ENCODE data around the gene KDM4E. TPM values are rescaled to one million over a fixed set of nuclear protein-coding genes. Genes with fewer than 3 reads are reported as not detected.

The KDM4E gene
- total RNA-seq, 2 donors from 2014 or later: not detected

GRCh38 chr11:95068549-95068948 lies 43.5 kb downstream of the KDM4E start:
- intact Hi-C loops (cut with DNase I): loop anchor here (2.0 to 5.0 kb wide), 4 partner anchors 20 to 639 kb away; partner anchors contain the start of genes CWC15, ENDOD1 and KDM4D
- H3K27ac ChIP-seq: peak overlapping the region; percentile 97 to 98
- no peaks in the 10 kb centered on the region for H3K27me3 ChIP-seq (replicated peaks; ENCODE audit: insufficient read depth)
- peak in 2 of 4 experiments; percentile 12 to 24 for TF ChIP-seq CTCF (IDR thresholded peaks at IDR 0.05)
- peak; percentile 88 for TF ChIP-seq POLR2A (IDR thresholded peaks at IDR 0.05)
- TF ChIP-seq POLR2AphosphoS5 (IDR thresholded peaks at IDR 0.05): peak; percentile 96
- no peaks in the 10 kb centered on the region for H3K36me3 ChIP-seq
- peak; percentile 93 for DNase-seq (ENCODE audit: low spot score)
- 0% methylated on average over 5 of the region's 5 CpGs for WGBS
- peak overlapping the region; percentile 85 to 86 for H3K4me3 ChIP-seq
- no peaks in the 10 kb centered on the region for H3K9me3 ChIP-seq
- H3K4me1 ChIP-seq (replicated peaks): no peaks in the 10 kb centered on the region

GRCh38 chr11:95070471-95070870 lies 45.4 kb downstream of the KDM4E start:
- no peak overlapping the region for H3K4me3 ChIP-seq
- H3K9me3 ChIP-seq: no peaks in the 10 kb centered on the region
- no peak for DNase-seq (ENCODE audit: low spot score)
- no peak for TF ChIP-seq POLR2A (IDR thresholded peaks at IDR 0.05)
- no peak for TF ChIP-seq CTCF (IDR thresholded peaks at IDR 0.05)
- TF ChIP-seq POLR2AphosphoS5 (IDR thresholded peaks at IDR 0.05): no peak
- H3K27me3 ChIP-seq (replicated peaks; ENCODE audit: insufficient read depth): no peaks in the 10 kb centered on the region
- H3K4me1 ChIP-seq (replicated peaks): peaks cover 2% of the 10 kb centered on the region
- intact Hi-C loops (cut with DNase I): loop anchor here (10.0 kb wide), 1 partner anchor 694 kb away; no protein-coding TSS in a partner anchor
- no peaks in the 10 kb centered on the region for H3K36me3 ChIP-seq
- WGBS: 88% methylated on average over 1 of the region's 1 CpG
- no peak overlapping the region for H3K27ac ChIP-seq

- intact Hi-C loops (cut with DNase I): loop anchor here (10.0 kb wide), 1 partner anchor 692 kb away; no protein-coding TSS in a partner anchor
- Histone ChIP-seq H3K4me3 (no peak overlapping the region), H3K27me3 (replicated peaks; ENCODE audit: insufficient read depth) (no peaks in the 10 kb centered on the region), H3K9me3 (no peaks in the 10 kb centered on the region), H3K27ac (no peak overlapping the region), H3K4me1 (replicated peaks) (peaks cover 12% of the 10 kb centered on the region), H3K36me3 (no peaks in the 10 kb centered on the region)
- DNase-seq (ENCODE audit: low spot score): no peak
- no peak for TF ChIP-seq POLR2A (IDR thresholded peaks at IDR 0.05)
These were observed 47.9 kb downstream of the KDM4E start for GRCh38 chr11:95072948-95073347.

GRCh38 chr11:95074792-95075563 lies 49.9 kb downstream of the KDM4E start:
- H3K36me3 ChIP-seq: no peaks in the 10 kb centered on the region
- H3K4me3 ChIP-seq: no peak overlapping the region
- H3K27me3 ChIP-seq (replicated peaks; ENCODE audit: insufficient read depth): no peaks in the 10 kb centered on the region
- intact Hi-C loops (cut with DNase I): loop anchor here (10.0 kb wide), 1 partner anchor 690 kb away; no protein-coding TSS in a partner anchor
- peaks cover 12% of the 10 kb centered on the region for H3K4me1 ChIP-seq (replicated peaks)
- DNase-seq (ENCODE audit: low spot score): no peak
- H3K27ac ChIP-seq: peak overlapping the region; percentile 42 to 70
- no peaks in the 10 kb centered on the region for H3K9me3 ChIP-seq
- TF ChIP-seq POLR2A (IDR thresholded peaks at IDR 0.05) (no peak), CTCF (IDR thresholded peaks at IDR 0.05) (no peak), POLR2AphosphoS5 (IDR thresholded peaks at IDR 0.05) (peak; percentile 70)
- 28% methylated on average over 8 of the region's 8 CpGs for WGBS

- Histone ChIP-seq H3K4me1 (replicated peaks) (peaks cover 12% of the 10 kb centered on the region), H3K4me3 (no peak overlapping the region), H3K27ac (peak overlapping the region; percentile 42 to 70), H3K27me3 (replicated peaks; ENCODE audit: insufficient read depth) (no peaks in the 10 kb centered on the region), H3K36me3 (no peaks in the 10 kb centered on the region), H3K9me3 (no peaks in the 10 kb centered on the region)
- peak; percentile 91 for TF ChIP-seq POLR2AphosphoS5 (IDR thresholded peaks at IDR 0.05)
- no peak for TF ChIP-seq POLR2A (IDR thresholded peaks at IDR 0.05)
- no peak for TF ChIP-seq CTCF (IDR thresholded peaks at IDR 0.05)
- intact Hi-C loops (cut with DNase I): loop anchor here (10.0 kb wide), 1 partner anchor 688 kb away; no protein-coding TSS in a partner anchor
- 0% methylated on average over 1 of the region's 1 CpG for WGBS
- peak; percentile 54 for DNase-seq (ENCODE audit: low spot score)
These were observed 51.4 kb downstream of the KDM4E start for GRCh38 chr11:95076416-95076815.

Measured in prostate gland (tissue), 2 donors.